Keratinocyte (primary cell): ENCODE data around the gene JAZF1.

Experiments
- EZH2 ChIP-seq: IDR thresholded peaks from one replicate; pipeline ENCODE4 v1.6.1; 2012; ENCODE audit warnings: inconsistent platforms, mild to moderate bottlenecking, low read length, moderate library complexity
- TF ChIP-seq, protein P1 (sequence below), 3 experiments: IDR thresholded peaks in 1 of 3; conservative IDR thresholded peaks in 1 of 3; optimal IDR thresholded peaks in 1 of 3; 2 replicates in 2 of 3; 3 replicates in 1 of 3; pipeline versions ENCODE3 to v1.5.1; 2011; ENCODE audit warnings: low read length in 3 of 3, mild to moderate bottlenecking in 3 of 3, moderate library complexity in 2 of 3, control low read depth in 1 of 3, inconsistent platforms in 1 of 3; ENCODE audit not compliant: insufficient read depth in 2 of 3; ENCODE audit errors: extremely low read depth in 1 of 3

DNA sequence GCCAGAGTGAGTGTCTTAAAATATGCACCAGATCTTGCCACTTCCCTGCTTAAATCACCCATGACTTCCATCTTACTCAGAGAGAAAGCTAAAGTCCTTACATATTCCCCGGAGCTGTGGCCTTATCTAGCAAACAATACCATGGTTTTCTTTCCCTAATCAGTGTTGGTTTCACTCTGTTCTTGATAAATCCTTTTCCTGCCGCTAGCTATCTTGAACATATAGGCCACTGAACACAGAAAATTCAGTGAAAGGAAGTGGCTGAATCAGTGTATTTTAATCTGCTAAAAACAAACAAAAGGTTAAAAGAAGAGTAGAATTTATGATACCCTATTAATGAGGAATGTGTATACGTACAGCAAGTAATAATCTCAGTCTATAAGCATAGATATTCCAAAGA lies 42.0 kb upstream of the JAZF1 start:
- TF ChIP-seq, protein P1, sequence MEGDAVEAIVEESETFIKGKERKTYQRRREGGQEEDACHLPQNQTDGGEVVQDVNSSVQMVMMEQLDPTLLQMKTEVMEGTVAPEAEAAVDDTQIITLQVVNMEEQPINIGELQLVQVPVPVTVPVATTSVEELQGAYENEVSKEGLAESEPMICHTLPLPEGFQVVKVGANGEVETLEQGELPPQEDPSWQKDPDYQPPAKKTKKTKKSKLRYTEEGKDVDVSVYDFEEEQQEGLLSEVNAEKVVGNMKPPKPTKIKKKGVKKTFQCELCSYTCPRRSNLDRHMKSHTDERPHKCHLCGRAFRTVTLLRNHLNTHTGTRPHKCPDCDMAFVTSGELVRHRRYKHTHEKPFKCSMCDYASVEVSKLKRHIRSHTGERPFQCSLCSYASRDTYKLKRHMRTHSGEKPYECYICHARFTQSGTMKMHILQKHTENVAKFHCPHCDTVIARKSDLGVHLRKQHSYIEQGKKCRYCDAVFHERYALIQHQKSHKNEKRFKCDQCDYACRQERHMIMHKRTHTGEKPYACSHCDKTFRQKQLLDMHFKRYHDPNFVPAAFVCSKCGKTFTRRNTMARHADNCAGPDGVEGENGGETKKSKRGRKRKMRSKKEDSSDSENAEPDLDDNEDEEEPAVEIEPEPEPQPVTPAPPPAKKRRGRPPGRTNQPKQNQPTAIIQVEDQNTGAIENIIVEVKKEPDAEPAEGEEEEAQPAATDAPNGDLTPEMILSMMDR (optimal IDR thresholded peaks at IDR 0.05 in 1 of 3, IDR thresholded peaks at IDR 0.05 in 1 of 3, conservative IDR thresholded peaks at IDR 0.05 in 1 of 3; ENCODE audit: extremely low read depth in 1 of 3, insufficient read depth in 2 of 3, low read length in 3 of 3) = no peak
- no peak for TF ChIP-seq EZH2
